Measurements from ENCODE around the gene ZNF280C. TPM values are rescaled to one million over a fixed set of nuclear protein-coding genes. Genes with fewer than 3 reads are reported as not detected.

The ZNF280C gene
- total and polyA plus RNA-seq, 10 donors: 1.3 to 6.8 (median 5.0) TPM

DNA sequence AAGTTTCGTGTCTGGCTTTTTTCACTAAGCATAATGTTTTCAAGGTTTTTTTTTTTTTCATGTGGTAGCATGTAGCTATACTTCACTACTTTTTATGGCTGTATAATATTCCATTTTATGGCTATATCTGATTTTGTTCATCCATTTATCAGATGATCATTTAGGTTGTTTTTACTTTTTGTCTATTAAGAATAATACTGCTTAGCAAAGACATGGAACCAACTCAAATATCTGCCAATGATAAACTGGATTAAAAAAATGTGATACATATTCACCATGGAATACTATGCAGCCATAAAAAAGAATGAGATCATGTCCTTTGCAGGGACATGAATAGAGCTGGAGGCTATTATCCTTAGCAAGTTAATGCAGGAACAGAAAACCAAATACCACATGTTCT is 32.7 kb upstream of the ZNF280C start:
- peaks cover 0 to 7% (median 0%) of the 10 kb centered on the region in 8 donors for H3K9me3 ChIP-seq
- no peak for DNase-seq
- TF ChIP-seq POLR2AphosphoS5 (IDR thresholded peaks at IDR 0.05): no peak
- TF ChIP-seq, protein P1, sequence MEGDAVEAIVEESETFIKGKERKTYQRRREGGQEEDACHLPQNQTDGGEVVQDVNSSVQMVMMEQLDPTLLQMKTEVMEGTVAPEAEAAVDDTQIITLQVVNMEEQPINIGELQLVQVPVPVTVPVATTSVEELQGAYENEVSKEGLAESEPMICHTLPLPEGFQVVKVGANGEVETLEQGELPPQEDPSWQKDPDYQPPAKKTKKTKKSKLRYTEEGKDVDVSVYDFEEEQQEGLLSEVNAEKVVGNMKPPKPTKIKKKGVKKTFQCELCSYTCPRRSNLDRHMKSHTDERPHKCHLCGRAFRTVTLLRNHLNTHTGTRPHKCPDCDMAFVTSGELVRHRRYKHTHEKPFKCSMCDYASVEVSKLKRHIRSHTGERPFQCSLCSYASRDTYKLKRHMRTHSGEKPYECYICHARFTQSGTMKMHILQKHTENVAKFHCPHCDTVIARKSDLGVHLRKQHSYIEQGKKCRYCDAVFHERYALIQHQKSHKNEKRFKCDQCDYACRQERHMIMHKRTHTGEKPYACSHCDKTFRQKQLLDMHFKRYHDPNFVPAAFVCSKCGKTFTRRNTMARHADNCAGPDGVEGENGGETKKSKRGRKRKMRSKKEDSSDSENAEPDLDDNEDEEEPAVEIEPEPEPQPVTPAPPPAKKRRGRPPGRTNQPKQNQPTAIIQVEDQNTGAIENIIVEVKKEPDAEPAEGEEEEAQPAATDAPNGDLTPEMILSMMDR (IDR thresholded peaks at IDR 0.05 in 8 of 11, conservative IDR thresholded peaks at IDR 0.05 in 3 of 11): no peak
- TF ChIP-seq POLR2A (IDR thresholded peaks at IDR 0.05): no peak
- intact Hi-C loops (cut with DNase I; ENCODE audit: low total_unique reads): no loop called here
- 75 to 93% (median 86%) methylated on average over 1 of the region's 1 CpG for WGBS, 5 donors
- peaks cover 0 to 8% (median 0%) of the 10 kb centered on the region in 7 donors for H3K27me3 ChIP-seq (replicated peaks in 1 of 7)
- no peaks in the 10 kb centered on the region for H3K36me3 ChIP-seq
- H3K27ac ChIP-seq: no peak overlapping the region
- H3K4me1 ChIP-seq: no peaks in the 10 kb centered on the region
- H3K4me3 ChIP-seq: no peak overlapping the region

DNA sequence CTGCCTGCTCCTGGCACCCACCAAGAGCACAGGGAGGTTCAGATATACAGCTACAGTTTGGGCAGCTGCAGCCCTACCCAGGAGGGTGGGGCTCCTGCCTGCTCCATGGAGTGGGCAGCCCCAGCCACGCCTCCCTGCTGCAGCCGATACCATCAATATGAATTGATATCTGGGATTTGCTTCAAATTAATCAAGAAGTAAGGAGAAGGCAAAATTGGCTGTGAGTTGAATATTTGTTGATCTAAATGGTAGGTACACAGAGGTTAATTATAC is 31.2 kb upstream of the ZNF280C start:
- Histone ChIP-seq H3K27ac (no peak overlapping the region), H3K4me3 (no peak overlapping the region), H3K36me3 (no peaks in the 10 kb centered on the region), H3K9me3 (peaks cover 0 to 7% (median 0%) of the 10 kb centered on the region in 8 donors), H3K4me1 (no peaks in the 10 kb centered on the region), H3K27me3 (replicated peaks in 1 of 7) (peaks cover 0 to 8% (median 0%) of the 10 kb centered on the region in 7 donors)
- WGBS, 5 donors: 67 to 82% (median 77%) methylated on average over 2 of the region's 2 CpGs
- intact Hi-C loops (cut with DNase I; ENCODE audit: low total_unique reads): no loop called here
- TF ChIP-seq, protein P1 (IDR thresholded peaks at IDR 0.05 in 8 of 11, conservative IDR thresholded peaks at IDR 0.05 in 3 of 11): no peak
- TF ChIP-seq POLR2A (IDR thresholded peaks at IDR 0.05) (no peak), POLR2AphosphoS5 (IDR thresholded peaks at IDR 0.05) (no peak)
- no peak for DNase-seq

GRCh38 chrX:130299279-130300009 is 30.7 kb upstream of the ZNF280C start:
- H3K36me3 ChIP-seq: no peaks in the 10 kb centered on the region
- WGBS, 5 donors: 62 to 100% (median 85%) methylated on average over 2 to 19 of the region's 19 CpGs
- H3K27me3 ChIP-seq (replicated peaks in 1 of 7): peaks cover 0 to 8% (median 0%) of the 10 kb centered on the region in 7 donors
- no peak overlapping the region for H3K4me3 ChIP-seq
- TF ChIP-seq POLR2AphosphoS5 (IDR thresholded peaks at IDR 0.05) (no peak), POLR2A (IDR thresholded peaks at IDR 0.05) (no peak)
- TF ChIP-seq, protein P1 (IDR thresholded peaks at IDR 0.05 in 8 of 11, conservative IDR thresholded peaks at IDR 0.05 in 3 of 11): no peak
- intact Hi-C loops (cut with DNase I; ENCODE audit: low total_unique reads): no loop called here
- no peak overlapping the region for H3K27ac ChIP-seq
- H3K9me3 ChIP-seq: peaks cover 0 to 7% (median 0%) of the 10 kb centered on the region in 8 donors
- DNase-seq: no peak
- H3K4me1 ChIP-seq: no peaks in the 10 kb centered on the region

- Histone ChIP-seq H3K27me3 (replicated peaks in 1 of 7) (peaks cover 0 to 8% (median 0%) of the 10 kb centered on the region in 7 donors), H3K4me3 (no peak overlapping the region), H3K27ac (no peak overlapping the region), H3K9me3 (peaks cover 0 to 8% (median 0%) of the 10 kb centered on the region in 8 donors), H3K4me1 (no peaks in the 10 kb centered on the region), H3K36me3 (no peaks in the 10 kb centered on the region)
- TF ChIP-seq POLR2A (IDR thresholded peaks at IDR 0.05): no peak
- TF ChIP-seq, protein P1 (IDR thresholded peaks at IDR 0.05 in 8 of 11, conservative IDR thresholded peaks at IDR 0.05 in 3 of 11): no peak
- TF ChIP-seq POLR2AphosphoS5 (IDR thresholded peaks at IDR 0.05): no peak
- WGBS, 5 donors: 44 to 54% (median 47%) methylated on average over 2 of the region's 2 CpGs
- intact Hi-C loops (cut with DNase I; ENCODE audit: low total_unique reads): no loop called here
- DNase-seq: no peak
Observed at GRCh38 chrX:130296743-130297142, 28.0 kb upstream of the ZNF280C start.

All from spleen (tissue), 11 donors.